SK-N-MC (cell line): ENCODE measurements around the gene SLC26A8.

Source experiments
- EZH2 ChIP-seq: fragments of 200-600 bp; sonication (generic); IDR thresholded peaks from one replicate; pipeline ENCODE4 v1.6.1; 2017; ENCODE audit warnings: antibody characterized with exemption
- FOXP2 ChIP-seq: optimal IDR thresholded peaks from 2 replicates; pipeline ENCODE3; 2011; ENCODE audit warnings: mild to moderate bottlenecking, moderate library complexity; ENCODE audit not compliant: insufficient read depth; ENCODE audit errors: extremely low read length, control extremely low read depth
- POLR2AphosphoS5 ChIP-seq: IDR thresholded peaks from 2 replicates; pipeline ENCODE4 v1.6.1; 2012; ENCODE audit warnings: mild to moderate bottlenecking, low read depth, low read length, borderline replicate concordance

DNA sequence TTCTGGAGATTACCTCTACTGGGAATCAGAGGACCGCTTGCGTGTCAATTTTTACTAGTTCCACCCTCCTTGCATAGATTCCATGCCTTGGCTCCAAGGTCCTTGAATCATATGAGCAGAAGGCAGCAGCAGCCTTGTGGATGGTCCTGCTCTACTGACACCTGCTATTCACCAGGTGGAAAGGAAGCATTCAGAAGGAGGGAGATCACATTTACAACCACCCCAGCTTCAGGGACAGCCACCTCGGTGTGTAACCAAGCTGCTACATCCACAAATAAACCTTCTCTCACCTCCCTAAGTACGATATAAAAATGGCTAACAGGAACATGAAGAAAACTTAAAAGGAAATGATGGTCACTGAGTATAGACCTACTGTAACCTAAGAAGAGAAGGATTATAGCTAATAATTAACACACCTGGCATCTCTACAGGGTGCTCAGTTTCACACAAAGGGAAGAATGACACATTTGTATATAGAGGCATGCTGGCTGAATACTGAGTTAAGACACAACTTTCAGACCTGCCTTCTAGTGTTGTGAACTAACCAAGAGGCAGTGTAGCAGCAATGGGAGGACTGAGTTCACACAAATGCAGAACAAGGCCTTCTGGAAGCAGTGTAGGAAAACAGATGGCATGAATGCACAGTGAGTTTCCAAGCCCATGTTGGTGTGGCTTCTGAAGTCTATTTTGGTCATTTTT is 57.2 kb downstream of the SLC26A8 start:
- TF ChIP-seq POLR2AphosphoS5 (no peak), EZH2 (no peak), FOXP2 (no peak)
